WTC11 (cell line): Measurements from ENCODE around the gene PCK2. TPM values are rescaled to one million over a fixed set of nuclear protein-coding genes. Genes with fewer than 3 reads are reported as not detected.

Experiments
- ATAC-seq: fragments of 200-7000 bp; cut with Tn5 transposase; 2 replicates; pipeline ENCODE4 v1.10.0; 2021; ENCODE audit warnings: mild to moderate bottlenecking, moderate library complexity
- CTCF ChIA-PET: fragments of 300-600 bp; sonication (Branson Sonifier 250); formaldehyde crosslinking; loops from one replicate; lab custom pipeline; 2021; ENCODE audit warnings: antibody characterized with exemption; lab: Charles Lee
- POLR2A ChIA-PET: fragments of 350-600 bp; sonication (Branson Sonifier 250); formaldehyde crosslinking; loops from one replicate; lab custom pipeline; 2021; ENCODE audit warnings: antibody characterized with exemption; lab: Charles Lee
- DNase-seq: peaks from one replicate; pipeline ENCODE4 v3.0.0; 2021; ENCODE audit warnings: low spot score
- H3K27ac Mint-ChIP-seq: 2 replicates; pipeline ENCODE4 v1.8.0; 2021; ENCODE audit warnings: mixed read lengths
- H3K27me3 Mint-ChIP-seq: 2 replicates; pipeline ENCODE4 v1.8.0; 2021; ENCODE audit warnings: low read depth, mild to moderate bottlenecking, moderate library complexity, mixed read lengths
- H3K36me3 Mint-ChIP-seq: 2 replicates; pipeline ENCODE4 v1.8.0; 2021; ENCODE audit warnings: mixed read lengths
- H3K4me1 Mint-ChIP-seq: 2 replicates; pipeline ENCODE4 v1.8.0; 2022; ENCODE audit warnings: mixed read lengths
- H3K4me3 Mint-ChIP-seq: 2 replicates; pipeline ENCODE4 v1.8.0; 2021; ENCODE audit warnings: mild to moderate bottlenecking, moderate library complexity, mixed read lengths
- H3K9me3 Mint-ChIP-seq: 2 replicates; pipeline ENCODE4 v1.8.0; 2021; ENCODE audit warnings: mixed read lengths
- CREB1 ChIP-seq: sonication (generic); formaldehyde crosslinking; IDR thresholded peaks from 2 replicates; pipeline ENCODE4 v1.8.0; 2023; ENCODE audit warnings: mild to moderate bottlenecking, missing genetic modification reagents
- FOXP1 ChIP-seq: sonication (generic); formaldehyde crosslinking; IDR thresholded peaks from 2 replicates; pipeline ENCODE4 v1.8.0; 2022; ENCODE audit warnings: missing genetic modification reagents, mild to moderate bottlenecking, moderate library complexity, borderline replicate concordance
- HMGA2 ChIP-seq: fragments of 250-450 bp; sonication (Bioruptor Pico); IDR thresholded peaks from 2 replicates; pipeline ENCODE4 v1.4.0; 2021; ENCODE audit warnings: mild to moderate bottlenecking, moderate library complexity
- TP53 ChIP-seq: sonication (generic); formaldehyde crosslinking; IDR thresholded peaks from 2 replicates; pipeline ENCODE4 v1.8.1; 2023; ENCODE audit warnings: mild to moderate bottlenecking, missing genetic modification reagents
- ZBTB21 ChIP-seq: sonication (generic); formaldehyde crosslinking; IDR thresholded peaks from 2 replicates; pipeline ENCODE4 v1.8.1; 2023; ENCODE audit warnings: mild to moderate bottlenecking, missing genetic modification reagents, borderline replicate concordance
- ZNF416 ChIP-seq: fragments of 250-450 bp; sonication (Bioruptor Pico); IDR thresholded peaks from 2 replicates; pipeline ENCODE4 v1.9.0; 2021; ENCODE audit warnings: mild to moderate bottlenecking, inconsistent platforms
- ZNF671 ChIP-seq: fragments of 250-450 bp; sonication (Bioruptor Pico); IDR thresholded peaks from 2 replicates; pipeline ENCODE4 v1.8.0; 2021; ENCODE audit warnings: mild to moderate bottlenecking
- total RNA-seq: library from RNA; stranded (reverse); gene quantifications from 3 replicates; pipeline ENCODE4 v1.2.3, GENCODE V29; 2021
- TF ChIP-seq, protein P1 (sequence below): fragments of 250-450 bp; sonication (Bioruptor Pico); IDR thresholded peaks from 2 replicates; pipeline ENCODE4 v1.9.0; 2021; ENCODE audit warnings: moderate library complexity, mild to moderate bottlenecking, inconsistent platforms, borderline replicate concordance
- TF ChIP-seq, protein P2 (sequence below): fragments of 250-450 bp; sonication (Bioruptor Pico); IDR thresholded peaks from 2 replicates; pipeline ENCODE4 v1.9.0; 2021; ENCODE audit warnings: mild to moderate bottlenecking
- TF ChIP-seq, protein P3 (sequence below): sonication (generic); formaldehyde crosslinking; conservative IDR thresholded peaks from 2 replicates; pipeline ENCODE4 v1.8.1; 2022; ENCODE audit warnings: mild to moderate bottlenecking, missing genetic modification reagents
- TF ChIP-seq, protein P4 (sequence below): fragments of 250-450 bp; sonication (Bioruptor Pico); IDR thresholded peaks from 2 replicates; pipeline ENCODE4 v2.1.2; 2022; ENCODE audit warnings: mild to moderate bottlenecking, moderate library complexity
- TF ChIP-seq, protein P5 (sequence below): fragments of 250-450 bp; sonication (Bioruptor Pico); IDR thresholded peaks from 2 replicates; pipeline ENCODE4 v1.8.0; 2021; ENCODE audit warnings: mild to moderate bottlenecking
- TF ChIP-seq, protein P6 (sequence below): sonication (generic); formaldehyde crosslinking; IDR thresholded peaks from 2 replicates; pipeline ENCODE4 v1.8.1; 2022; ENCODE audit warnings: mild to moderate bottlenecking, missing genetic modification reagents, moderate library complexity, borderline replicate concordance
- TF ChIP-seq, protein P7 (sequence below): sonication (generic); formaldehyde crosslinking; IDR thresholded peaks from 2 replicates; pipeline ENCODE4 v1.8.0; 2022; ENCODE audit warnings: mild to moderate bottlenecking, missing genetic modification reagents
- TF ChIP-seq, protein P8 (sequence below): sonication (generic); formaldehyde crosslinking; IDR thresholded peaks from 2 replicates; pipeline ENCODE4 v1.8.0; 2022; ENCODE audit warnings: mild to moderate bottlenecking, missing genetic modification reagents
- TF ChIP-seq, protein P9 (sequence below): sonication (generic); formaldehyde crosslinking; IDR thresholded peaks from 2 replicates; pipeline ENCODE4 v1.8.1; 2022; ENCODE audit warnings: low read depth, missing genetic modification reagents, borderline replicate concordance

PCK2 gene
- total RNA-seq, 1 experiment from 2014 or later = 67.0 TPM

DNA sequence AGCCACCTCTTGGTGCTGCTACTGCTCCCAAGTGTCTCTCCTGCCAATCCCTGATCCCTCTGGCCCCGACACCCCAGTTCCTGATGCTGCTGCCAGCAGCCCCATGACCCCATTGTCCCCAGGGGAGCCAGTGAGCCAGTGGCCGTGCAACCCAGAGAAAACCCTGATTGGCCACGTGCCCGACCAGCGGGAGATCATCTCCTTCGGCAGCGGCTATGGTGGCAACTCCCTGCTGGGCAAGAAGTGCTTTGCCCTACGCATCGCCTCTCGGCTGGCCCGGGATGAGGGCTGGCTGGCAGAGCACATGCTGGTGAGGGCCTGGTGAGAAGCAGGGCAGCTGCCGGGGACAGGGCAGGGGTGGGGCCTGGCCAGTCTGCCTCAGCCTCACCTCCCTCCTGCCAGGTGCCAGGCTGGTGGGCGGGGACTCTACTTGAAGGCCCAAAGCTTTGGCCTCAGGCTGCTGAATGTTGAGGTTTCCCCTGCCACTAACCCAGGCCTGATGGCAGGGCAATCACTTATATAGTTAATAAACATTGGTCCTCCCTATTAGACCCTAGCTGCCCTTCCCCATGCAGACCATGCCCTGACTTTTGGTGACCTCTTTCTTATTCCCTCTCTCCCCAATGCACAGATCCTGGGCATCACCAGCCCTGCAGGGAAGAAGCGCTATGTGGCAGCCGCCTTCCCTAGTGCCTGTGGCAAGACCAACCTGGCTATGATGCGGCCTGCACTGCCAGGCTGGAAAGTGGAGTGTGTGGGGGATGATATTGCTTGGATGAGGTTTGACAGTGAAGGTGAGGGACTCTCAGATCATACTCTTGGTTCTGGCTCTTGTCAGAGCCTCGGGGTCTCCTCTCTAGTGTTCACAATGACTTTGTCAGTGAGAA, 5.1 kb downstream of the PCK2 start (continued):
- TF ChIP-seq, protein P1, sequence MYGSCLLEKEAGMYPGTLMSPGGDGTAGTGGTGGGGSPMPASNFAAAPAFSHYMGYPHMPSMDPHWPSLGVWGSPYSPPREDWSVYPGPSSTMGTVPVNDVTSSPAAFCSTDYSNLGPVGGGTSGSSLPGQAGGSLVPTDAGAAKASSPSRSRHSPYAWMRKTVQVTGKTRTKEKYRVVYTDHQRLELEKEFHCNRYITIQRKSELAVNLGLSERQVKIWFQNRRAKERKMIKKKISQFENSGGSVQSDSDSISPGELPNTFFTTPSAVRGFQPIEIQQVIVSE (CRISPR knock-in tag) = no peak
- TF ChIP-seq ZBTB21 (CRISPR knock-in tag) = no peak
- TF ChIP-seq, protein P2, sequence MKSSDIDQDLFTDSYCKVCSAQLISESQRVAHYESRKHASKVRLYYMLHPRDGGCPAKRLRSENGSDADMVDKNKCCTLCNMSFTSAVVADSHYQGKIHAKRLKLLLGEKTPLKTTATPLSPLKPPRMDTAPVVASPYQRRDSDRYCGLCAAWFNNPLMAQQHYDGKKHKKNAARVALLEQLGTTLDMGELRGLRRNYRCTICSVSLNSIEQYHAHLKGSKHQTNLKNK (CRISPR knock-in tag) = no peak
- TF ChIP-seq, protein P3, sequence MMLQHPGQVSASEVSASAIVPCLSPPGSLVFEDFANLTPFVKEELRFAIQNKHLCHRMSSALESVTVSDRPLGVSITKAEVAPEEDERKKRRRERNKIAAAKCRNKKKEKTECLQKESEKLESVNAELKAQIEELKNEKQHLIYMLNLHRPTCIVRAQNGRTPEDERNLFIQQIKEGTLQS (CRISPR knock-in tag) = no peak
- TF ChIP-seq, protein P4, sequence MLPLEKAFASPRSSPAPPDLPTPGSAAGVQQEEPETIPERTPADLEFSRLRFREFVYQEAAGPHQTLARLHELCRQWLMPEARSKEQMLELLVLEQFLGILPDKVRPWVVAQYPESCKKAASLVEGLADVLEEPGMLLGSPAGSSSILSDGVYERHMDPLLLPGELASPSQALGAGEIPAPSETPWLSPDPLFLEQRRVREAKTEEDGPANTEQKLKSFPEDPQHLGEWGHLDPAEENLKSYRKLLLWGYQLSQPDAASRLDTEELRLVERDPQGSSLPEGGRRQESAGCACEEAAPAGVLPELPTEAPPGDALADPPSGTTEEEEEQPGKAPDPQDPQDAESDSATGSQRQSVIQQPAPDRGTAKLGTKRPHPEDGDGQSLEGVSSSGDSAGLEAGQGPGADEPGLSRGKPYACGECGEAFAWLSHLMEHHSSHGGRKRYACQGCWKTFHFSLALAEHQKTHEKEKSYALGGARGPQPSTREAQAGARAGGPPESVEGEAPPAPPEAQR (CRISPR knock-in tag) = no peak
- TF ChIP-seq HMGA2 (CRISPR knock-in tag) = no peak
- no peak for TF ChIP-seq TP53 (CRISPR knock-in tag)
- no peak for TF ChIP-seq CREB1 (CRISPR knock-in tag)
- TF ChIP-seq, protein P5, sequence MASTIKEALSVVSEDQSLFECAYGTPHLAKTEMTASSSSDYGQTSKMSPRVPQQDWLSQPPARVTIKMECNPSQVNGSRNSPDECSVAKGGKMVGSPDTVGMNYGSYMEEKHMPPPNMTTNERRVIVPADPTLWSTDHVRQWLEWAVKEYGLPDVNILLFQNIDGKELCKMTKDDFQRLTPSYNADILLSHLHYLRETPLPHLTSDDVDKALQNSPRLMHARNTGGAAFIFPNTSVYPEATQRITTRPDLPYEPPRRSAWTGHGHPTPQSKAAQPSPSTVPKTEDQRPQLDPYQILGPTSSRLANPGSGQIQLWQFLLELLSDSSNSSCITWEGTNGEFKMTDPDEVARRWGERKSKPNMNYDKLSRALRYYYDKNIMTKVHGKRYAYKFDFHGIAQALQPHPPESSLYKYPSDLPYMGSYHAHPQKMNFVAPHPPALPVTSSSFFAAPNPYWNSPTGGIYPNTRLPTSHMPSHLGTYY (CRISPR knock-in tag) = no peak
- TF ChIP-seq, all 79 proteins: peak for 0

DNA sequence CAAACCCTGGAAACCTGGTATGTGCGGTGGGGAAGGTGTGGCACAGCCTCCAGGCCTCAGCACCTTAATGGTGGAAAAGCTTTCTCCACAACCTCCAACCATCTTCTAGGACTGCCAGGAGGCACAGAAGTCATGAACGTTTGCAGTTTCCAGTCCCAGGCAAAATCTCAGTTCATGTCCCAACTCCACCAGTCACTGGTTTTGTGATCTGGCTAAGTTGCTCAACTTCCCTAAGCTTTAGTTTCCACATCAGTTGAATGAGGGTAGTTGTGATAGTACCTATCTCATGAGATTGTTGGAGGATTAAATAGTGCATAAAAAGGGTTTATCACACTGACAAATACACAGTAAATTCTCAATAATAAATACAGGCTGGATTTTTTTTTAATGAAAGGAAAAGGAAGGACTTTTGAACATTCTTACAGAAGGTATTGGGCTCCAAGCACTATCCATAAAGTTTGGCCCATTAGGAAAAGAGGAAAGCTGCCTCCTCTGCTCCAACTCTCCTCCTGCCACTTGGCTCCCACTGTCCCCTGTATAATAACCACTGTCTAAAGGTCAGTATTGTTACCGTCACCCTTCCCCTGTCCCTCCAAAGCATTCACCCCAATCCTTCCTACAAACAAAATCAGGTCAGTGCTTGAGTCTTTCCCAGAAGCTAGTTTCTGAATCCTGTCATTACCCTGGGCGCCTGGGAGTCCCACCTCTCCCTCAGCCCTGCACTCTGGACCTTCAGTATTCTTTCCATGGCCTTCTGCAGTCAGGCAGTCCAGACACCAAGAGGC, 6.3 kb downstream of the PCK2 start:
- H3K27me3 Mint-ChIP-seq = no peaks in the 10 kb centered on the region
- ChIA-PET POLR2A (interaction anchor here (1.1 kb wide), 1 partner anchor 9 kb away, joined by 3 read pairs; no protein-coding TSS in a partner anchor), CTCF (interaction anchor here (1.0 to 1.3 kb wide), 2 partner anchors 8 to 15 kb away, joined by 3 to 7 read pairs; partner anchors contain the start of gene NRL)
- TF ChIP-seq, protein P6, sequence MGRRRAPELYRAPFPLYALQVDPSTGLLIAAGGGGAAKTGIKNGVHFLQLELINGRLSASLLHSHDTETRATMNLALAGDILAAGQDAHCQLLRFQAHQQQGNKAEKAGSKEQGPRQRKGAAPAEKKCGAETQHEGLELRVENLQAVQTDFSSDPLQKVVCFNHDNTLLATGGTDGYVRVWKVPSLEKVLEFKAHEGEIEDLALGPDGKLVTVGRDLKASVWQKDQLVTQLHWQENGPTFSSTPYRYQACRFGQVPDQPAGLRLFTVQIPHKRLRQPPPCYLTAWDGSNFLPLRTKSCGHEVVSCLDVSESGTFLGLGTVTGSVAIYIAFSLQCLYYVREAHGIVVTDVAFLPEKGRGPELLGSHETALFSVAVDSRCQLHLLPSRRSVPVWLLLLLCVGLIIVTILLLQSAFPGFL (CRISPR knock-in tag) = 0 out of 2 replicates have a peak, but pooled peaks have one; percentile 26
- TF ChIP-seq, protein P7, sequence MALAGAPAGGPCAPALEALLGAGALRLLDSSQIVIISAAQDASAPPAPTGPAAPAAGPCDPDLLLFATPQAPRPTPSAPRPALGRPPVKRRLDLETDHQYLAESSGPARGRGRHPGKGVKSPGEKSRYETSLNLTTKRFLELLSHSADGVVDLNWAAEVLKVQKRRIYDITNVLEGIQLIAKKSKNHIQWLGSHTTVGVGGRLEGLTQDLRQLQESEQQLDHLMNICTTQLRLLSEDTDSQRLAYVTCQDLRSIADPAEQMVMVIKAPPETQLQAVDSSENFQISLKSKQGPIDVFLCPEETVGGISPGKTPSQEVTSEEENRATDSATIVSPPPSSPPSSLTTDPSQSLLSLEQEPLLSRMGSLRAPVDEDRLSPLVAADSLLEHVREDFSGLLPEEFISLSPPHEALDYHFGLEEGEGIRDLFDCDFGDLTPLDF (CRISPR knock-in tag) = no peak
- peaks cover 56% of the 10 kb centered on the region for H3K36me3 Mint-ChIP-seq
- peaks cover 7% of the 10 kb centered on the region for H3K4me1 Mint-ChIP-seq
- H3K9me3 Mint-ChIP-seq = peaks cover 22% of the 10 kb centered on the region
- no peak overlapping the region for H3K27ac Mint-ChIP-seq
- no peak overlapping the region for H3K4me3 Mint-ChIP-seq
- ATAC-seq (no peak), DNase-seq (no peak)

DNA sequence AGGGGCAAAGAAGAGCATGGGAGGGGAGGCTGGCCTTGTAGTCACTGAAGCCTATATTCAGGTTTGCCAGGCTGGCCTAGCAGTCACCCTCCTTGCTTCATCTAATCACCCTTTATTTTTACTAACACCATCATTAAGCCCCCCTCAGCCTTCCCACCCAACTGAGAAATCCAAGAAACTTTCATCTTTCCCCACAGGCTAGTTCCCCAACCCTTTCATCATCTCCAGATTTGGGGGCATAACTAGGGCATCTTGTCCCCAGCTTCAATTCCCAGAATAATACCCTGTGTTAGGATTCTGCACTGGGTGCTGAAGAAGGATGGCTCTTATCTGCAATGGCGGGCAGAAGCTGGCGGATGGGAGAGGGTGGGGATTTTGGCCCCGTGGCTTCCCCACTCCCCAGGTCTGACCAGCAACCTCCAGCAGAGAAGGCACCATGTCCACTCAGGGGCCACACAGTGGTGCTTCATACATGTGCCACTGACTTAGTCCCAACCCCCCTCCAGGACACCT, 6.9 kb downstream of the PCK2 start:
- Mint-ChIP-seq H3K36me3 (peaks cover 55% of the 10 kb centered on the region), H3K4me1 (0 out of 2 replicates have a peak, but pooled peaks cover 2% of the 10 kb centered on the region), H3K9me3 (peaks cover 26% of the 10 kb centered on the region), H3K4me3 (no peak overlapping the region), H3K27ac (no peak overlapping the region), H3K27me3 (no peaks in the 10 kb centered on the region; the same call in 1 of the 2 replicates)
- CTCF ChIA-PET = interaction anchor here (1.0 to 1.3 kb wide), 2 partner anchors 8 to 14 kb away, joined by 3 to 7 read pairs; partner anchors contain the start of gene NRL
- POLR2A ChIA-PET = interaction anchor here (1.1 kb wide), 1 partner anchor 8 kb away, joined by 3 read pairs; no protein-coding TSS in a partner anchor
- TF ChIP-seq, protein P8, sequence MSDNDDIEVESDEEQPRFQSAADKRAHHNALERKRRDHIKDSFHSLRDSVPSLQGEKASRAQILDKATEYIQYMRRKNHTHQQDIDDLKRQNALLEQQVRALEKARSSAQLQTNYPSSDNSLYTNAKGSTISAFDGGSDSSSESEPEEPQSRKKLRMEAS (CRISPR knock-in tag) = no peak
- TF ChIP-seq ZNF416 (no peak), TP53 (CRISPR knock-in tag) (no peak), ZNF671 (no peak), FOXP1 (CRISPR knock-in tag) (no peak)
- TF ChIP-seq, protein P9, sequence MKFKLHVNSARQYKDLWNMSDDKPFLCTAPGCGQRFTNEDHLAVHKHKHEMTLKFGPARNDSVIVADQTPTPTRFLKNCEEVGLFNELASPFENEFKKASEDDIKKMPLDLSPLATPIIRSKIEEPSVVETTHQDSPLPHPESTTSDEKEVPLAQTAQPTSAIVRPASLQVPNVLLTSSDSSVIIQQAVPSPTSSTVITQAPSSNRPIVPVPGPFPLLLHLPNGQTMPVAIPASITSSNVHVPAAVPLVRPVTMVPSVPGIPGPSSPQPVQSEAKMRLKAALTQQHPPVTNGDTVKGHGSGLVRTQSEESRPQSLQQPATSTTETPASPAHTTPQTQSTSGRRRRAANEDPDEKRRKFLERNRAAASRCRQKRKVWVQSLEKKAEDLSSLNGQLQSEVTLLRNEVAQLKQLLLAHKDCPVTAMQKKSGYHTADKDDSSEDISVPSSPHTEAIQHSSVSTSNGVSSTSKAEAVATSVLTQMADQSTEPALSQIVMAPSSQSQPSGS (CRISPR knock-in tag) = no peak
- TF ChIP-seq, protein P7 (CRISPR knock-in tag) = no peak
- ATAC-seq (no peak), DNase-seq (no peak)
